A673 (cell line): ENCODE measurements around the gene SMAD6. TPM values are rescaled to one million over a fixed set of nuclear protein-coding genes. Genes with fewer than 3 reads are reported as not detected.

ENCODE experiments used
- BruUV-seq: library from RNA; stranded (reverse); fragments of 400-500 nt; replicated peaks from 2 replicates; lab custom pipeline; 2021; lab: Mats Ljungman, UMichigan
- CTCF ChIA-PET: fragments of 300-600 bp; sonication (Branson Sonifier 250); formaldehyde crosslinking; loops from one replicate; lab custom pipeline; 2022; ENCODE audit warnings: antibody characterized with exemption; lab: Charles Lee
- POLR2A ChIA-PET: fragments of 300-600 bp; sonication (Branson Sonifier 250); formaldehyde crosslinking; loops from one replicate; lab custom pipeline; 2022; ENCODE audit warnings: antibody characterized with exemption; ENCODE audit not compliant: low non-redundant PET; lab: Charles Lee
- DNase-seq: peaks from one replicate; pipeline ENCODE4 v3.0.0-alpha.2; 2015; ENCODE audit warnings: low spot score
- H3K27ac ChIP-seq: fragments of 200-600 bp; sonication (generic); 2 replicates; pipeline ENCODE4 v1.5.1; 2016; ENCODE audit warnings: mixed run types, low read depth, mild to moderate bottlenecking, mixed read lengths, antibody characterized with exemption, low read length; ENCODE audit not compliant: poor library complexity, severe bottlenecking
- H3K27me3 ChIP-seq: fragments of 200-600 bp; sonication (generic); replicated peaks from 2 replicates; pipeline ENCODE4 v1.6.1; 2017; ENCODE audit warnings: mixed run types, low read depth, mild to moderate bottlenecking, mixed read lengths, antibody characterized with exemption, low read length; ENCODE audit not compliant: insufficient read depth, poor library complexity
- H3K36me3 ChIP-seq: fragments of 200-600 bp; sonication (generic); 2 replicates; pipeline ENCODE4 v1.6.1; 2016; ENCODE audit warnings: mixed run types, mild to moderate bottlenecking, mixed read lengths, antibody characterized with exemption, low read length; ENCODE audit not compliant: insufficient read depth, poor library complexity, severe bottlenecking
- H3K4me1 ChIP-seq: fragments of 200-600 bp; sonication (generic); 2 replicates; pipeline ENCODE4 v1.6.1; 2017; ENCODE audit warnings: mixed run types, mild to moderate bottlenecking, mixed read lengths, antibody characterized with exemption, low read length; ENCODE audit not compliant: insufficient read depth, poor library complexity, severe bottlenecking
- H3K4me3 ChIP-seq: fragments of 200-600 bp; sonication (generic); 2 replicates; pipeline ENCODE4 v1.5.1; 2016; ENCODE audit warnings: low read depth, mixed run types, mild to moderate bottlenecking, mixed read lengths, low read length; ENCODE audit not compliant: poor library complexity, severe bottlenecking
- H3K9me3 ChIP-seq: fragments of 200-600 bp; sonication (generic); 2 replicates; pipeline ENCODE4 v1.6.1; 2016; ENCODE audit warnings: mixed run types, low read depth, mild to moderate bottlenecking, mixed read lengths, antibody characterized with exemption, low read length; ENCODE audit not compliant: poor library complexity, severe bottlenecking
- CTCF ChIP-seq: fragments of 300-800, 200-600 bp; sonication (generic); conservative IDR thresholded peaks from 2 replicates; pipeline ENCODE4 v1.5.1; 2017; ENCODE audit warnings: low read depth, mild to moderate bottlenecking, antibody characterized with exemption, low read length, moderate library complexity, mixed read lengths
- EZH2 ChIP-seq: fragments of 200-600 bp; sonication (generic); IDR thresholded peaks from 2 replicates; pipeline ENCODE4 v1.6.1; 2017; ENCODE audit warnings: borderline replicate concordance, low read depth, mild to moderate bottlenecking, mixed read lengths, antibody characterized with exemption, low read length; ENCODE audit not compliant: poor library complexity, severe bottlenecking
- intact Hi-C: fragments of 100-400 bp; cut with micrococcal nuclease; formaldehyde crosslinking; loops from one replicate; pipeline ENCODE4 v1.10.0; 2022; ENCODE audit not compliant: unreplicated experiment
- total RNA-seq: library from RNA; stranded (reverse); gene quantifications from 2 replicates; pipeline ENCODE4 v1.2.3, GENCODE V29; 2021

The SMAD6 gene
- total RNA-seq, 1 experiment from 2014 or later, result 63.9 TPM

DNA sequence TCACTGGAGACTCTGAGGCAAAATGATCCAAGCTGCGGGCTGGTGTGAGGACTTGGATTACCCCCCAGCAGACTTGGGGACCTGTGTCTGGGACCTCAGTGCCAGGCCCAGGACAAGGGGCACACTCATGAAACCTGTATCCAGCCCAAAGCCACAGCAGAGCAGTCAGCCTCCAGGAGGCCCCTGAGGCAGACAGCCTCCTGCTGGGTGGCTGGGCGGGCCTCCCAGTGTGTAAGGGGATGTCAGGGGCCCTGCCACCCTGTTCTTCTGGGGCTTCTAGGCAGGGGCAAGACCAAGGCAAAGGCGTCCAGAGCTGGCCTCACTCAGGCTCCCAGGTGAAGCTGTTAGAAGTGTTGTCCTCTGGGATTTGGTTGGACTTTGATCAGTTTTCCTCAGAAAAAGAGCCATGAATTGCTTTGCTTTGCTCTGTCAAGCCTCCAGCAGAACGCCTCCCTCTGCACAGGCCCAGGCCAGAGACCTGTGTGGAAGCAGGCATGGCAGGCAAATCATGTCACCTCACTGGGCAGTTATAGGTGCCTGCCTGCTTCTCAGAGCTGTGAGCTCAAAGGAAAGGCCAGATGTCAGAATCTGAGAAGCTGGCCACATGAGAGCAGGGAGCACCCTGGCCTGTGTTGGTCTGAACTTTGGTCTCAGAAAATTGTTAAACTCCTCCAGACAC, 77.4 kb downstream of the SMAD6 start:
- H3K4me3 ChIP-seq, result no peak overlapping the region
- DNase-seq, result no peak
- no peaks in the 10 kb centered on the region for H3K9me3 ChIP-seq
- intact Hi-C loops, result no loop called here
- ChIA-PET POLR2A (no interaction called here), CTCF (interaction anchor here (0.7 kb wide), 1 partner anchor 161 kb away, joined by 4 read pairs; no protein-coding TSS in a partner anchor)
- peaks cover 7% of the 10 kb centered on the region for H3K36me3 ChIP-seq
- no peaks in the 10 kb centered on the region for H3K27me3 ChIP-seq
- peak overlapping the region; percentile 69 for H3K27ac ChIP-seq
- BruUV-seq, result no TSS peak
- TF ChIP-seq EZH2, result no peak
- TF ChIP-seq CTCF, result no peak
- H3K4me1 ChIP-seq, result peaks cover 37% of the 10 kb centered on the region

DNA sequence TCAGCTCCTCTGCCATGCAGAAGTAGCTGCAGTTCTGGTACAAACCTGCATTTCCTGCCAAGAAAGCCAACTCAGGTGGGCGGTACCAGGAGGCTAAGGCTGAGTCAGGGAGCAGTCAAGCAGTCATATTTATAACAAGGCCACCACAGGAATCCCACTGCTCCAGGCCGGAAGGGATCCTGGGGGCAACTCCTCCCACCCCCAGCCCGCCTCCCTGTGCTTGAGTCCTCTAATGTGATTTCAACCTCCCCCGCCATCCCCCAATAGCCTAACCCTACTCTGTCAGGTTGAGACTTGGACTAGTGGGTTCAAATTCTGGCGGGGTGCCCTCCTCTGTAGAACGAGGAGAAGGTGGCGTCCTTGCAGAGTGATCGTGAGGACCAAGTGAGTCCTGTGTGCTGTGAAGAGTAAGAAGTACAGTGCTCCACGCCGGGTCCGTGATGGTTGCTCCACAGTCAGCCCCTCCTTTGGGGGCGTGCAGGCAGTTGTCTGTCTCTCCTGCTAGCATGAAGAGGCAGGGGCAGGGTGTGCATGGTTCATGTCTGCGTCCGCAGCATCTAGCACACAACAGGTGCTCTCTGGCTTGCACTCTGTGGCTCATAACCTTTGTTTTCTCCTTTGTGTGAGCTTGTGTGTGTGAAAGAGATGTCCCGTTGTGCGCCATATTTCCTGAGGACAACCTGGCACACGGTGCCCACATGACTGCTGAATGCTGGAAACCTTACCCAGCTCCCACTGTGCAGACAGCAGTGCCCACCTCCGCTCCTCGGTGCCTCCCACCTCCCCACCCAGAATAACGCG, 78.3 kb downstream of the SMAD6 start:
- peak; percentile 55 for DNase-seq
- H3K4me1 ChIP-seq, result peaks cover 28% of the 10 kb centered on the region
- TF ChIP-seq CTCF, result no peak
- TF ChIP-seq EZH2, result no peak
- H3K4me3 ChIP-seq, result no peak overlapping the region
- no TSS peak for BruUV-seq
- H3K27ac ChIP-seq, result peak overlapping the region; percentile 69
- no peaks in the 10 kb centered on the region for H3K27me3 ChIP-seq
- peaks cover 7% of the 10 kb centered on the region for H3K36me3 ChIP-seq
- ChIA-PET POLR2A (no interaction called here), CTCF (interaction anchor here (0.7 kb wide), 1 partner anchor 161 kb away, joined by 4 read pairs; no protein-coding TSS in a partner anchor)
- intact Hi-C loops, result no loop called here
- no peaks in the 10 kb centered on the region for H3K9me3 ChIP-seq

GRCh38 chr15:66780973-66781718, 79.1 kb downstream of the SMAD6 start:
- H3K4me3 ChIP-seq, result no peak overlapping the region
- no peak for DNase-seq
- no peaks in the 10 kb centered on the region for H3K27me3 ChIP-seq
- peaks cover 7% of the 10 kb centered on the region for H3K36me3 ChIP-seq
- intact Hi-C loops, result no loop called here
- H3K27ac ChIP-seq, result no peak overlapping the region
- TF ChIP-seq CTCF (no peak), EZH2 (no peak)
- CTCF ChIA-PET, result no interaction called here
- H3K4me1 ChIP-seq, result peaks cover 21% of the 10 kb centered on the region
- POLR2A ChIA-PET, result no interaction called here
- H3K9me3 ChIP-seq, result no peaks in the 10 kb centered on the region
- no TSS peak for BruUV-seq
